SJCRH30 (cell line): ENCODE data around the gene NYNRIN. TPM values are rescaled to one million over a fixed set of nuclear protein-coding genes. Genes with fewer than 3 reads are reported as not detected.
A peak's percentile ranks its signal among the peaks of the same experiment; 100 is the strongest.

Experiments
- DNase-seq, 2 experiments: peaks; one replicate each; pipeline ENCODE4 v3.0.0-alpha.2; 2015 to 2020
- H3K27ac ChIP-seq: fragments of 250-450 bp; sonication (Bioruptor Pico); 2 replicates; pipeline ENCODE4 v1.5.1; 2020; ENCODE audit warnings: mild to moderate bottlenecking, moderate library complexity
- H3K27me3 ChIP-seq: fragments of 250-450 bp; sonication (Bioruptor Pico); 2 replicates; pipeline ENCODE4 v1.5.1; 2020; ENCODE audit warnings: mild to moderate bottlenecking, moderate library complexity
- H3K36me3 ChIP-seq: fragments of 250-450 bp; sonication (Bioruptor Pico); 2 replicates; pipeline ENCODE4 v1.5.1; 2020; ENCODE audit warnings: mild to moderate bottlenecking, moderate library complexity
- H3K4me1 ChIP-seq: fragments of 250-450 bp; sonication (Bioruptor Pico); 2 replicates; pipeline ENCODE4 v1.5.1; 2020; ENCODE audit warnings: mild to moderate bottlenecking, moderate library complexity
- H3K4me3 ChIP-seq: fragments of 250-450 bp; sonication (Bioruptor Pico); 2 replicates; pipeline ENCODE4 v1.5.1; 2020; ENCODE audit warnings: mild to moderate bottlenecking, moderate library complexity
- H3K9me3 ChIP-seq: fragments of 250-450 bp; sonication (Bioruptor Pico); replicated peaks from 2 replicates; pipeline ENCODE4 v1.5.1; 2020; ENCODE audit warnings: mild to moderate bottlenecking, moderate library complexity
- total RNA-seq: library from RNA; depleted of rRNA; stranded (reverse); fragments of >200 nt; shearing (Covaris generic); gene quantifications from 2 replicates; pipeline ENCODE4 v1.2.3, GENCODE V29; 2014

The NYNRIN gene
- total RNA-seq, 1 experiment from 2014 or later, result 12.1 TPM

- H3K9me3 ChIP-seq, result no peaks in the 10 kb centered on the region
- no peaks in the 10 kb centered on the region for H3K27me3 ChIP-seq
- no peak overlapping the region for H3K4me3 ChIP-seq
- no peaks in the 10 kb centered on the region for H3K36me3 ChIP-seq
- no peak for DNase-seq
- H3K4me1 ChIP-seq, result peaks cover 13% of the 10 kb centered on the region
- H3K27ac ChIP-seq, result no peak overlapping the region
Measured at GRCh38 chr14:24395609-24396582, 2.9 kb upstream of the NYNRIN start.

- no peaks in the 10 kb centered on the region for H3K36me3 ChIP-seq
- no peak overlapping the region for H3K27ac ChIP-seq
- H3K9me3 ChIP-seq, result no peaks in the 10 kb centered on the region
- peaks cover 6% of the 10 kb centered on the region; the same call in 1 of the 2 replicates for H3K4me1 ChIP-seq
- H3K4me3 ChIP-seq, result peak overlapping the region; percentile 64
- no peak for DNase-seq
- no peaks in the 10 kb centered on the region for H3K27me3 ChIP-seq
Measured at GRCh38 chr14:24397639-24398292, 1.0 kb upstream of the NYNRIN start.

- peak overlapping the region; percentile 64 for H3K4me3 ChIP-seq
- H3K27me3 ChIP-seq, result no peaks in the 10 kb centered on the region
- no peaks in the 10 kb centered on the region for H3K9me3 ChIP-seq
- H3K27ac ChIP-seq, result no peak overlapping the region
- H3K4me1 ChIP-seq, result peaks cover 8% of the 10 kb centered on the region; the same call in 1 of the 2 replicates
- no peaks in the 10 kb centered on the region for H3K36me3 ChIP-seq
- DNase-seq, result peak; percentile 72 to 80
Measured at GRCh38 chr14:24398293-24398652, 530 bp upstream of the NYNRIN start.

GRCh38 chr14:24399447-24399822 is 632 bp downstream of the NYNRIN start:
- Histone ChIP-seq H3K9me3 (no peaks in the 10 kb centered on the region), H3K4me1 (peaks cover 9% of the 10 kb centered on the region; the same call in 1 of the 2 replicates), H3K27ac (no peak overlapping the region), H3K4me3 (peak overlapping the region; percentile 64), H3K36me3 (no peaks in the 10 kb centered on the region), H3K27me3 (no peaks in the 10 kb centered on the region)
- DNase-seq, result no peak

- no peaks in the 10 kb centered on the region for H3K27me3 ChIP-seq
- no peak overlapping the region for H3K27ac ChIP-seq
- H3K9me3 ChIP-seq, result no peaks in the 10 kb centered on the region
- DNase-seq, result no peak
- no peak overlapping the region for H3K4me3 ChIP-seq
- no peaks in the 10 kb centered on the region for H3K36me3 ChIP-seq
- H3K4me1 ChIP-seq, result peaks cover 9% of the 10 kb centered on the region; the same call in 1 of the 2 replicates
Measured at GRCh38 chr14:24399999-24400718, 1.4 kb downstream of the NYNRIN start.

- Histone ChIP-seq H3K36me3 (no peaks in the 10 kb centered on the region), H3K27ac (no peak overlapping the region), H3K27me3 (no peaks in the 10 kb centered on the region), H3K9me3 (no peaks in the 10 kb centered on the region), H3K4me1 (peaks cover 9% of the 10 kb centered on the region; the same call in 1 of the 2 replicates), H3K4me3 (no peak overlapping the region)
- no peak for DNase-seq
Measured at GRCh38 chr14:24401810-24402702, 3.3 kb downstream of the NYNRIN start.

GRCh38 chr14:24403294-24403998 is 4.6 kb downstream of the NYNRIN start:
- H3K9me3 ChIP-seq, result no peaks in the 10 kb centered on the region
- no peak overlapping the region for H3K4me3 ChIP-seq
- H3K36me3 ChIP-seq, result no peaks in the 10 kb centered on the region
- DNase-seq, result no peak
- no peak overlapping the region for H3K27ac ChIP-seq
- 0 out of 2 replicates have a peak, but pooled peaks cover 4% of the 10 kb centered on the region for H3K4me1 ChIP-seq
- no peaks in the 10 kb centered on the region for H3K27me3 ChIP-seq

- no peaks in the 10 kb centered on the region for H3K36me3 ChIP-seq
- H3K27me3 ChIP-seq, result no peaks in the 10 kb centered on the region
- no peaks in the 10 kb centered on the region for H3K9me3 ChIP-seq
- 0 out of 2 replicates have a peak, but pooled peaks cover 4% of the 10 kb centered on the region for H3K4me1 ChIP-seq
- H3K27ac ChIP-seq, result no peak overlapping the region
- H3K4me3 ChIP-seq, result no peak overlapping the region
- no peak for DNase-seq
Measured at GRCh38 chr14:24404814-24405213, 6.0 kb downstream of the NYNRIN start.

- no peak for DNase-seq
- H3K9me3 ChIP-seq, result no peaks in the 10 kb centered on the region
- 0 out of 2 replicates have a peak, but pooled peaks cover 4% of the 10 kb centered on the region for H3K4me1 ChIP-seq
- H3K27me3 ChIP-seq, result no peaks in the 10 kb centered on the region
- H3K27ac ChIP-seq, result no peak overlapping the region
- no peaks in the 10 kb centered on the region for H3K36me3 ChIP-seq
- no peak overlapping the region for H3K4me3 ChIP-seq
Measured at GRCh38 chr14:24406416-24406815, 7.6 kb downstream of the NYNRIN start.

- Histone ChIP-seq H3K27ac (no peak overlapping the region), H3K27me3 (no peaks in the 10 kb centered on the region), H3K36me3 (no peaks in the 10 kb centered on the region), H3K9me3 (no peaks in the 10 kb centered on the region), H3K4me1 (0 out of 2 replicates have a peak, but pooled peaks cover 4% of the 10 kb centered on the region), H3K4me3 (no peak overlapping the region)
- DNase-seq, result no peak
Measured at GRCh38 chr14:24407608-24408325, 9.0 kb downstream of the NYNRIN start.

- Histone ChIP-seq H3K4me1 (no peaks in the 10 kb centered on the region), H3K9me3 (no peaks in the 10 kb centered on the region), H3K27me3 (no peaks in the 10 kb centered on the region), H3K4me3 (no peak overlapping the region), H3K36me3 (no peaks in the 10 kb centered on the region), H3K27ac (no peak overlapping the region)
- DNase-seq, result no peak
Measured at GRCh38 chr14:24408764-24409163, 10.0 kb downstream of the NYNRIN start.

- H3K27ac ChIP-seq, result no peak overlapping the region
- no peak overlapping the region for H3K4me3 ChIP-seq
- DNase-seq, result no peak
- H3K9me3 ChIP-seq, result no peaks in the 10 kb centered on the region
- H3K27me3 ChIP-seq, result no peaks in the 10 kb centered on the region
- no peaks in the 10 kb centered on the region for H3K36me3 ChIP-seq
- no peaks in the 10 kb centered on the region for H3K4me1 ChIP-seq
Measured at GRCh38 chr14:24409192-24409591, 10.4 kb downstream of the NYNRIN start.

GRCh38 chr14:24409956-24410355 is 11.2 kb downstream of the NYNRIN start:
- Histone ChIP-seq H3K27ac (no peak overlapping the region), H3K9me3 (no peaks in the 10 kb centered on the region), H3K36me3 (no peaks in the 10 kb centered on the region), H3K27me3 (no peaks in the 10 kb centered on the region), H3K4me3 (no peak overlapping the region), H3K4me1 (no peaks in the 10 kb centered on the region)
- no peak for DNase-seq
